Endothelial cell of umbilical vein (primary cell): ENCODE measurements around the gene BRSK2.

Source experiments
- FOS ChIP-seq: IDR thresholded peaks from 2 replicates; pipeline ENCODE4 v1.6.1; 2011; ENCODE audit warnings: mild to moderate bottlenecking, low read length, moderate library complexity, borderline replicate concordance; ENCODE audit not compliant: insufficient read depth
- MYC ChIP-seq: IDR thresholded peaks from one replicate; pipeline ENCODE4 v1.6.1; 2011; ENCODE audit warnings: mild to moderate bottlenecking, low read depth, low read length
- POLR2A ChIP-seq: IDR thresholded peaks from 2 replicates; pipeline ENCODE4 v1.6.1; 2012; ENCODE audit warnings: low read depth, mild to moderate bottlenecking, control low read depth, low read length
- POLR2AphosphoS5 ChIP-seq: IDR thresholded peaks from 2 replicates; pipeline ENCODE4 v1.6.1; 2012; ENCODE audit warnings: low read depth, mild to moderate bottlenecking, control low read depth, low read length, moderate library complexity; ENCODE audit not compliant: insufficient read depth
- TF ChIP-seq, protein P1 (sequence below), 2 donors: IDR thresholded peaks; 1 replicate in 1 of 2; 2 replicates in 1 of 2; pipeline ENCODE4 v1.5.1; 2011; ENCODE audit warnings: low read length in 2 of 2, mild to moderate bottlenecking in 2 of 2, moderate library complexity in 2 of 2, control low read depth in 1 of 2, inconsistent platforms in 1 of 2, low read depth in 1 of 2; ENCODE audit not compliant: insufficient read depth in 1 of 2; ENCODE audit errors: extremely low read depth in 1 of 2

DNA sequence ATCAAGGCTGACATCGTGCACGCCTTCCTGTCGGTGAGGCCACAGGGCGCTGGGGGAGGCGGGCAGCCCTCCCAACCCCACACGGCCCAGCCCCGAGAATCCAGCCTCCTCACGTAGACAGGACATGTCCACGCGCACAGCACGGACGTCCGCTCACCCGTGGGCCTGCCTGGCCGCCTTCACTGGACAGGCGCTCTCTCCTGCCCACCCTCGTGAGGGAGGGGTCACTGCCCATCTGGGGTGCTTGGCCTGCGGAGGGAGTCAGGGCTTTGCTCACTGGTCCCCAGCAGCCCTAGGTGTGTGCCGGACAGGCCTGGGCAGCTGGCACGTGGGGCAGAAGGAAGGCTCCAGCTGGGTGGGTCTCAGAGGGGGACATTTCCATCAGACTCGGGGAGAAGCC lies 64.8 kb downstream of the BRSK2 start:
- TF ChIP-seq, protein P1, sequence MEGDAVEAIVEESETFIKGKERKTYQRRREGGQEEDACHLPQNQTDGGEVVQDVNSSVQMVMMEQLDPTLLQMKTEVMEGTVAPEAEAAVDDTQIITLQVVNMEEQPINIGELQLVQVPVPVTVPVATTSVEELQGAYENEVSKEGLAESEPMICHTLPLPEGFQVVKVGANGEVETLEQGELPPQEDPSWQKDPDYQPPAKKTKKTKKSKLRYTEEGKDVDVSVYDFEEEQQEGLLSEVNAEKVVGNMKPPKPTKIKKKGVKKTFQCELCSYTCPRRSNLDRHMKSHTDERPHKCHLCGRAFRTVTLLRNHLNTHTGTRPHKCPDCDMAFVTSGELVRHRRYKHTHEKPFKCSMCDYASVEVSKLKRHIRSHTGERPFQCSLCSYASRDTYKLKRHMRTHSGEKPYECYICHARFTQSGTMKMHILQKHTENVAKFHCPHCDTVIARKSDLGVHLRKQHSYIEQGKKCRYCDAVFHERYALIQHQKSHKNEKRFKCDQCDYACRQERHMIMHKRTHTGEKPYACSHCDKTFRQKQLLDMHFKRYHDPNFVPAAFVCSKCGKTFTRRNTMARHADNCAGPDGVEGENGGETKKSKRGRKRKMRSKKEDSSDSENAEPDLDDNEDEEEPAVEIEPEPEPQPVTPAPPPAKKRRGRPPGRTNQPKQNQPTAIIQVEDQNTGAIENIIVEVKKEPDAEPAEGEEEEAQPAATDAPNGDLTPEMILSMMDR (IDR thresholded peaks at IDR 0.05; ENCODE audit: extremely low read depth in 1 of 2, insufficient read depth in 1 of 2, low read depth in 1 of 2, low read length in 2 of 2) = no peak
- TF ChIP-seq POLR2A (no peak), MYC (no peak), FOS (no peak), POLR2AphosphoS5 (no peak)
